Neural cell (in vitro differentiated cells): ENCODE results near the gene CFB. TPM values are rescaled to one million over a fixed set of nuclear protein-coding genes. Genes with fewer than 3 reads are reported as not detected.
"Not testable (repeated sequence)": the region's sequence is repeated elsewhere in the genome, so short reads cannot be mapped to it uniquely, and the experiment has no call there.

Experiments
- H2AFZ ChIP-seq: fragments of 200-600, 300-800 bp; sonication (generic), shearing (Covaris generic); 2 replicates; pipeline ENCODE4 v1.6.0; 2014; ENCODE audit warnings: low read depth, mild to moderate bottlenecking, antibody characterized with exemption, low read length, moderate library complexity
- H3F3A ChIP-seq: fragments of 200-600 bp; shearing (Covaris generic); 2 replicates; pipeline ENCODE4 v1.6.1; 2016; ENCODE audit warnings: mild to moderate bottlenecking, moderate library complexity, mixed read lengths, antibody characterized with exemption, low read length; ENCODE audit not compliant: insufficient read depth, poor library complexity, severe bottlenecking
- H3K27ac ChIP-seq: fragments of 200-600, 300-800 bp; sonication (generic), shearing (Covaris generic); 2 replicates; pipeline ENCODE4 v1.5.1; 2014; ENCODE audit warnings: mild to moderate bottlenecking, low read length, moderate library complexity
- H3K27me3 ChIP-seq: fragments of 300-800, 200-600 bp; sonication (generic), shearing (Covaris generic); 2 replicates; pipeline ENCODE4 v1.6.0; 2014; ENCODE audit warnings: mild to moderate bottlenecking, low read depth, low read length, moderate library complexity; ENCODE audit not compliant: insufficient read depth
- H3K36me3 ChIP-seq: fragments of 300-800, 200-600 bp; sonication (generic), shearing (Covaris generic); 2 replicates; pipeline ENCODE4 v1.5.1; 2014; ENCODE audit warnings: mild to moderate bottlenecking, antibody characterized with exemption, low read length, moderate library complexity; ENCODE audit not compliant: insufficient read depth
- H3K4me2 ChIP-seq: fragments of 300-800, 200-600 bp; sonication (generic), shearing (Covaris generic); 2 replicates; pipeline ENCODE4 v1.6.0; 2014; ENCODE audit warnings: mild to moderate bottlenecking, low read length
- H3K4me3 ChIP-seq: fragments of 300-800, 200-600 bp; sonication (generic), shearing (Covaris generic); 2 replicates; pipeline ENCODE4 v1.5.1; 2014; ENCODE audit warnings: mild to moderate bottlenecking, low read length, moderate library complexity
- H3K79me2 ChIP-seq: fragments of 200-600 bp; shearing (Covaris generic); replicated peaks from 2 replicates; pipeline ENCODE4 v1.6.0; 2014; ENCODE audit warnings: mild to moderate bottlenecking, low read length, moderate library complexity; ENCODE audit not compliant: insufficient read depth
- H3K9ac ChIP-seq: fragments of 300-800, 200-600 bp; sonication (generic), shearing (Covaris generic); 2 replicates; pipeline ENCODE4 v1.6.1; 2016; ENCODE audit warnings: mild to moderate bottlenecking, low read length, mixed read lengths
- H3K9me2 ChIP-seq: fragments of 200-600 bp; shearing (Covaris generic); 2 replicates; pipeline ENCODE4 v1.6.1; 2016; ENCODE audit warnings: mild to moderate bottlenecking, low read length, mixed read lengths; ENCODE audit not compliant: insufficient read depth
- H3K9me3 ChIP-seq: fragments of 200-600, 300-800 bp; sonication (generic), shearing (Covaris generic); 2 replicates; pipeline ENCODE4 v1.6.1; 2016; ENCODE audit warnings: mild to moderate bottlenecking, mixed run types, low read length, moderate library complexity, mixed read lengths
- H4K20me1 ChIP-seq: fragments of 200-600 bp; shearing (Covaris generic); 2 replicates; pipeline ENCODE4 v1.6.1; 2016; ENCODE audit warnings: mild to moderate bottlenecking, mixed run types; ENCODE audit not compliant: insufficient read depth
- polyA plus RNA-seq: library from polyadenylated mRNA; depleted of rRNA; stranded (reverse); fragments of >200 nt; gene quantifications from 2 replicates; pipeline ENCODE4 v1.2.3, GENCODE V29; 2014
- small RNA-seq, 3 experiments: library from RNA; depleted of rRNA; stranded (forward); fragments of <200 nt; gene quantifications; one replicate each; pipeline ENCODE3, GENCODE V24; 2012

The CFB gene
- polyA plus RNA-seq, 1 donor from 2014 or later = 0.97 TPM

GRCh38 chr6:31996385-31996784 lies 50.5 kb downstream of the CFB start:
- not testable (repeated sequence) for H4K20me1 ChIP-seq, H3K9me2 ChIP-seq, H3K27me3 ChIP-seq, H3K36me3 ChIP-seq, H3K4me3 ChIP-seq, H3K79me2 ChIP-seq, H3F3A ChIP-seq, H2AFZ ChIP-seq, H3K9ac ChIP-seq, H3K4me2 ChIP-seq, H3K27ac ChIP-seq, H3K9me3 ChIP-seq

Small RNA genes within 50 kb of the gene (small RNA-seq; reads per million reads assigned to genes)
- 0 reads per million in 3 experiments for gene AL645922.1

Other genes with a start within 250 kb of the CFB start
- 130 and 154 TPM in 2 replicates for gene ABHD16A, start 242.8 kb upstream of the CFB start, polyA plus RNA-seq
- gene LY6G6F, start 239.2 kb upstream of the CFB start, polyA plus RNA-seq = not detected in 2 replicates
- not detected in 2 replicates for gene LY6G6D, start 230.7 kb upstream of the CFB start, polyA plus RNA-seq
- 0.78 and 0.88 TPM in 2 replicates for gene LY6G6C, start 224.3 kb upstream of the CFB start, polyA plus RNA-seq
- gene MPIG6B, start 222.7 kb upstream of the CFB start, polyA plus RNA-seq = not detected in 2 replicates
- gene DDAH2, start 216.8 kb upstream of the CFB start, polyA plus RNA-seq = 386 and 410 TPM in 2 replicates
- 5.5 and 5.7 TPM in 2 replicates for gene CLIC1, start 209.6 kb upstream of the CFB start, polyA plus RNA-seq
- 5.1 and 7.8 TPM in 2 replicates for gene MSH5, start 206.1 kb upstream of the CFB start, polyA plus RNA-seq
- 1.3 TPM in 1 of 2 replicates, not detected in the other for gene SAPCD1, start 183.4 kb upstream of the CFB start, polyA plus RNA-seq
- gene VWA7, start 168.8 kb upstream of the CFB start, polyA plus RNA-seq = 5.3 and 5.7 TPM in 2 replicates
- 40.9 and 49.4 TPM in 2 replicates for gene VARS1, start 150.3 kb upstream of the CFB start, polyA plus RNA-seq
- gene LSM2, start 139.1 kb upstream of the CFB start, polyA plus RNA-seq = 68.5 and 87.6 TPM in 2 replicates
- gene HSPA1L, start 130.8 kb upstream of the CFB start, polyA plus RNA-seq = 1.6 and 2.6 TPM in 2 replicates
- 50.9 and 54.5 TPM in 2 replicates for gene HSPA1A, start 130.6 kb upstream of the CFB start, polyA plus RNA-seq
- gene HSPA1B, start 118.4 kb upstream of the CFB start, polyA plus RNA-seq = 120 and 128 TPM in 2 replicates
- gene NEU1, start 83.3 kb upstream of the CFB start, polyA plus RNA-seq = 40.9 and 47.0 TPM in 2 replicates
- gene SLC44A4, start 67.1 kb upstream of the CFB start, polyA plus RNA-seq = 0.09 and 0.46 TPM in 2 replicates
- 102 and 121 TPM in 2 replicates for gene EHMT2, start 48.4 kb upstream of the CFB start, polyA plus RNA-seq
- 19.2 and 21.4 TPM in 2 replicates for gene ZBTB12, start 44.0 kb upstream of the CFB start, polyA plus RNA-seq
- 1.2 and 1.5 TPM in 2 replicates for gene C2, start 18.4 kb upstream of the CFB start, polyA plus RNA-seq
- gene NELFE, start 12.9 kb downstream of the CFB start, polyA plus RNA-seq = 103 and 117 TPM in 2 replicates
- gene SKIC2, start 13.1 kb downstream of the CFB start, polyA plus RNA-seq = 48.2 and 51.7 TPM in 2 replicates
- gene DXO, start 26.0 kb downstream of the CFB start, polyA plus RNA-seq = 20.0 and 29.2 TPM in 2 replicates
- gene C4A, start 36.0 kb downstream of the CFB start, polyA plus RNA-seq = 4.4 and 7.2 TPM in 2 replicates
- gene C4B, start 68.7 kb downstream of the CFB start, polyA plus RNA-seq = 4.4 and 4.6 TPM in 2 replicates
- gene CYP21A2, start 92.3 kb downstream of the CFB start, polyA plus RNA-seq = 1.9 and 4.5 TPM in 2 replicates
- 3.3 and 3.6 TPM in 2 replicates for gene TNXB, start 163.2 kb downstream of the CFB start, polyA plus RNA-seq
- 44.3 and 49.3 TPM in 2 replicates for gene ATF6B, start 182.2 kb downstream of the CFB start, polyA plus RNA-seq
- gene FKBPL, start 184.2 kb downstream of the CFB start, polyA plus RNA-seq = 8.6 and 10.9 TPM in 2 replicates
- gene PRRT1, start 205.8 kb downstream of the CFB start, polyA plus RNA-seq = 0.22 TPM in 1 of 2 replicates, not detected in the other
- 53.5 and 330 TPM in 2 replicates for gene PPT2, start 208.0 kb downstream of the CFB start, polyA plus RNA-seq
- 22.1 and 22.4 TPM in 2 replicates for gene EGFL8, start 218.5 kb downstream of the CFB start, polyA plus RNA-seq
- 24.7 and 28.4 TPM in 2 replicates for gene AGPAT1, start 230.0 kb downstream of the CFB start, polyA plus RNA-seq
- gene RNF5, start 232.3 kb downstream of the CFB start, polyA plus RNA-seq = 342 and 369 TPM in 2 replicates
- 7.2 and 7.5 TPM in 2 replicates for gene AGER, start 238.2 kb downstream of the CFB start, polyA plus RNA-seq
- 53.2 and 78.7 TPM in 2 replicates for gene PBX2, start 244.1 kb downstream of the CFB start, polyA plus RNA-seq
- gene GPSM3, start 246.5 kb downstream of the CFB start, polyA plus RNA-seq = 0.88 and 1.2 TPM in 2 replicates